B cell (primary cell): ENCODE measurements around the gene UPK3A. TPM values are rescaled to one million over a fixed set of nuclear protein-coding genes. Genes with fewer than 3 reads are reported as not detected.

Experiments used
- ATAC-seq: fragments of 200-7000 bp; cut with Tn5 transposase; one replicate; pipeline ENCODE4 v1.10.0; 2021; ENCODE audit warnings: low read depth, mild to moderate bottlenecking, moderate number of reproducible peaks, moderate library complexity
- CTCF ChIA-PET: fragments of 350-600 bp; sonication (Branson Sonifier 250); formaldehyde crosslinking; loops from one replicate; lab custom pipeline; 2021; ENCODE audit warnings: antibody characterized with exemption, inconsistent platforms; lab: Charles Lee
- POLR2A ChIA-PET: fragments of 350-600 bp; sonication (Branson Sonifier 250); formaldehyde crosslinking; loops from one replicate; lab custom pipeline; 2021; ENCODE audit warnings: antibody characterized with exemption; lab: Charles Lee
- DNase-seq: peaks from one replicate; pipeline ENCODE4 v3.0.0; 2013
- H2AFZ ChIP-seq: 2 replicates; pipeline ENCODE4 v1.6.1; 2012; ENCODE audit warnings: mild to moderate bottlenecking, low read depth, low read length; ENCODE audit not compliant: insufficient read depth, poor library complexity, severe bottlenecking
- H3K27ac ChIP-seq, 2 donors: 1 replicate in 1 of 2; 2 replicates in 1 of 2; pipeline ENCODE4 v1.5.1; 2012 to 2013; ENCODE audit warnings: low read length in 2 of 2, mild to moderate bottlenecking in 2 of 2, moderate library complexity in 1 of 2
- H3K27me3 ChIP-seq, 4 experiments: fragments of 200-600 bp in 1 of 4; sonication (generic) in 1 of 4; replicated peaks in 1 of 4; 1 replicate in 2 of 4; 2 replicates in 2 of 4; pipeline versions ENCODE4 v1.6.1 to v1.7.0; 2013 to 2016; ENCODE audit warnings: low read length in 3 of 4, mild to moderate bottlenecking in 2 of 4, mixed read lengths in 1 of 4, moderate library complexity in 1 of 4; ENCODE audit not compliant: insufficient read depth in 4 of 4, control insufficient read depth in 3 of 4; ENCODE audit errors: control extremely low read depth in 1 of 4
- H3K36me3 ChIP-seq, 2 experiments: replicated peaks in 1 of 2; 1 replicate in 1 of 2; 2 replicates in 1 of 2; pipeline versions ENCODE4 v1.6.1 to v1.7.1; 2013; ENCODE audit warnings: low read length in 1 of 2; ENCODE audit not compliant: insufficient read depth in 2 of 2, control insufficient read depth in 1 of 2; ENCODE audit errors: control extremely low read depth in 1 of 2, extremely low read depth in 1 of 2
- H3K4me1 ChIP-seq, 2 donors: fragments of 200-600 bp in 1 of 2; sonication (generic) in 1 of 2; 1 replicate in 1 of 2; 2 replicates in 1 of 2; pipeline versions ENCODE4 v1.5.1 to v1.6.1; 2013 to 2017; ENCODE audit warnings: low read length in 2 of 2; ENCODE audit not compliant: control insufficient read depth in 2 of 2, insufficient read depth in 2 of 2
- H3K4me2 ChIP-seq: replicated peaks from 2 replicates; pipeline ENCODE3; 2012; ENCODE audit warnings: mild to moderate bottlenecking, low read depth, low read length; ENCODE audit not compliant: poor library complexity, severe bottlenecking
- H3K4me3 ChIP-seq, 5 experiments: fragments of 200-600 bp in 1 of 5; sonication (generic) in 1 of 5; 1 replicate in 3 of 5; 2 replicates in 2 of 5; pipeline versions ENCODE4 v1.5.1 to v1.7.0; 2011 to 2016; ENCODE audit warnings: low read length in 4 of 5, mild to moderate bottlenecking in 4 of 5, low read depth in 2 of 5, control low read depth in 1 of 5, moderate library complexity in 1 of 5; ENCODE audit not compliant: insufficient read depth in 1 of 5; ENCODE audit errors: control extremely low read depth in 1 of 5, extremely low read depth in 1 of 5
- H3K79me2 ChIP-seq: fragments of 200-600 bp; sonication (generic); one replicate; pipeline ENCODE4 v1.6.0; 2016; ENCODE audit warnings: low read length; ENCODE audit not compliant: control insufficient read depth, insufficient read depth
- H3K9ac ChIP-seq: fragments of 200-600 bp; sonication (generic); 2 replicates; pipeline ENCODE4 v1.6.1; 2017; ENCODE audit warnings: mild to moderate bottlenecking, low read length, moderate library complexity
- H3K9me3 ChIP-seq, 3 donors: one replicate each; pipeline versions ENCODE4 v1.6.1 to v1.7.1; 2013; ENCODE audit warnings: low read length in 2 of 3; ENCODE audit not compliant: control insufficient read depth in 2 of 3, insufficient read depth in 1 of 3; ENCODE audit errors: control extremely low read depth in 1 of 3
- H4K20me1 ChIP-seq: 2 replicates; pipeline ENCODE4 v1.6.0; 2012; ENCODE audit warnings: mild to moderate bottlenecking, low read length; ENCODE audit not compliant: insufficient read depth, control insufficient read depth, poor library complexity, severe bottlenecking
- H3K27ac Mint-ChIP-seq: one replicate; pipeline ENCODE4 v1.8.0; 2021; ENCODE audit warnings: mixed read lengths
- H3K27me3 Mint-ChIP-seq: one replicate; pipeline ENCODE4 v1.8.0; 2021; ENCODE audit warnings: mixed read lengths
- H3K4me1 Mint-ChIP-seq: one replicate; pipeline ENCODE4 v1.8.0; 2021; ENCODE audit warnings: mixed read lengths
- H3K4me3 Mint-ChIP-seq: one replicate; pipeline ENCODE4 v1.8.0; 2021; ENCODE audit warnings: mixed read lengths
- H3K9me3 Mint-ChIP-seq: one replicate; pipeline ENCODE4 v1.8.0; 2022; ENCODE audit warnings: mixed read lengths; ENCODE audit not compliant: insufficient read depth
- EZH2 ChIP-seq: IDR thresholded peaks from 2 replicates; pipeline ENCODE4 v1.6.1; 2012; ENCODE audit warnings: borderline replicate concordance, low read depth, mild to moderate bottlenecking, moderate library complexity, low read length; ENCODE audit not compliant: insufficient read depth, poor library complexity, severe bottlenecking
- WGBS: methylation state at CpG from one replicate; pipeline ENCODE4 v1.1.5; 2013; ENCODE audit warnings: missing lambda C conversion rate; ENCODE audit not compliant: insufficient coverage; 5-methylcytosine and 5-hydroxymethylcytosine counted together
- intact Hi-C: fragments of 100-400 bp; cut with micrococcal nuclease; formaldehyde crosslinking; loops from one replicate; pipeline ENCODE4 v1.10.0; 2022
- polyA plus RNA-seq: library from polyadenylated mRNA; depleted of rRNA; stranded (reverse); fragments of >200 nt; gene quantifications from 2 replicates; pipeline ENCODE4 v1.2.3, GENCODE V29; 2012
- total RNA-seq, 2 donors: library from RNA; stranded (reverse); fragments of 120-200 nt in 1 of 2; gene quantifications; 1 replicate in 1 of 2; 2 replicates in 1 of 2; pipeline versions ENCODE4 v1.2.3 to v1.2.4, GENCODE V29; 2013 to 2022
- TF ChIP-seq, protein P1 (sequence below): fragments of 200-600 bp; IDR thresholded peaks from one replicate; pipeline ENCODE4 v1.8.0; 2022; ENCODE audit warnings: antibody characterized with exemption, mild to moderate bottlenecking

UPK3A gene
- total and polyA plus RNA-seq, 2 donors (not counting 1 experiment from before 2014, with no cell fraction given), result not detected

DNA sequence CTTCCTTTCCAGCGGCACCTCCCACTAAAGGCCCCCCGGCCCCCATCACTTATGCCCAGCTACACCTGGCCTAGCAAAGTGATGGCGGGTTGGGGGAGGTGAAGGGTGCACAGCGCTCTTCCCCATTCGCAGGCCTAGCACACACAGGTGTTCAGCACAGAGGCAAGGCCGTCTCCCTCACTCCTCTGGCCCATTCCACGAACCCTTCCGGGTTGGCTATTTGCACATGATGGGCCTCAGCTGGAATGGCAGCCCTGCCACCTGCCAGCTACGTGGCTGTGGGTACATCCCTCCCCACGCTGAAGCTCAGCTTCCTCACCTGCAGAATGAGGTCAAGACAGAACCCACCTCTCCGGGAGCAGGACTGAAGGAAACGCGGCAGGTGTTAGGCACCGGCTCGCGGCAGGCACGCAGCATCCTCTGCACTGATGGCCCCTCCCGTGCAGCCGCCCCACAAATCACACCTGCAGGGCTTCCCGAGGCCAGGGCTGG, 48.9 kb upstream of the UPK3A start:
- H3K27me3 ChIP-seq, result no peaks in the 10 kb centered on the region
- peak; percentile 23 for ATAC-seq
- H3K36me3 ChIP-seq, result peaks cover 2 to 15% of the 10 kb centered on the region in 2 experiments
- peak overlapping the region; percentile 56 to 80 for H3K27ac ChIP-seq
- TF ChIP-seq, protein P1, sequence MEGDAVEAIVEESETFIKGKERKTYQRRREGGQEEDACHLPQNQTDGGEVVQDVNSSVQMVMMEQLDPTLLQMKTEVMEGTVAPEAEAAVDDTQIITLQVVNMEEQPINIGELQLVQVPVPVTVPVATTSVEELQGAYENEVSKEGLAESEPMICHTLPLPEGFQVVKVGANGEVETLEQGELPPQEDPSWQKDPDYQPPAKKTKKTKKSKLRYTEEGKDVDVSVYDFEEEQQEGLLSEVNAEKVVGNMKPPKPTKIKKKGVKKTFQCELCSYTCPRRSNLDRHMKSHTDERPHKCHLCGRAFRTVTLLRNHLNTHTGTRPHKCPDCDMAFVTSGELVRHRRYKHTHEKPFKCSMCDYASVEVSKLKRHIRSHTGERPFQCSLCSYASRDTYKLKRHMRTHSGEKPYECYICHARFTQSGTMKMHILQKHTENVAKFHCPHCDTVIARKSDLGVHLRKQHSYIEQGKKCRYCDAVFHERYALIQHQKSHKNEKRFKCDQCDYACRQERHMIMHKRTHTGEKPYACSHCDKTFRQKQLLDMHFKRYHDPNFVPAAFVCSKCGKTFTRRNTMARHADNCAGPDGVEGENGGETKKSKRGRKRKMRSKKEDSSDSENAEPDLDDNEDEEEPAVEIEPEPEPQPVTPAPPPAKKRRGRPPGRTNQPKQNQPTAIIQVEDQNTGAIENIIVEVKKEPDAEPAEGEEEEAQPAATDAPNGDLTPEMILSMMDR, result no peak
- TF ChIP-seq EZH2, result no peak
- H4K20me1 ChIP-seq, result peaks cover 34% of the 10 kb centered on the region
- no peaks in the 10 kb centered on the region for H3K27me3 Mint-ChIP-seq
- ChIA-PET CTCF (interaction anchor here (0.6 to 2.6 kb wide), 5 partner anchors 17 to 1570 kb away, joined by 3 to 13 read pairs (median 6); no protein-coding TSS in a partner anchor), POLR2A (interaction anchor here (1.4 to 2.4 kb wide), 2 partner anchors 27 to 72 kb away, joined by 4 to 11 read pairs; partner anchors contain the start of gene NUP50)
- no peaks in the 10 kb centered on the region for H3K9me3 Mint-ChIP-seq
- WGBS, result 25% methylated on average over 18 of the region's 20 CpGs
- H3K27ac Mint-ChIP-seq, result peak overlapping the region; percentile 93
- peak overlapping the region; percentile 85 for H3K4me3 Mint-ChIP-seq
- peaks cover 82% of the 10 kb centered on the region for H3K4me1 Mint-ChIP-seq
- no peak for DNase-seq
- peak overlapping the region; percentile 55 for H3K9ac ChIP-seq
- H3K79me2 ChIP-seq, result peaks cover 75% of the 10 kb centered on the region
- peak overlapping the region in 4 of 5 experiments; percentile 26 to 56 (median 40) for H3K4me3 ChIP-seq
- intact Hi-C loops, result loop anchor here (1.0 kb wide), 2 partner anchors 27 to 73 kb away; partner anchors contain the start of gene NUP50
- no peaks in the 10 kb centered on the region for H3K9me3 ChIP-seq
- peak overlapping the region; percentile 81 for H3K4me2 ChIP-seq
- H3K4me1 ChIP-seq, result peaks cover 50 to 66% of the 10 kb centered on the region in 2 donors
- H2AFZ ChIP-seq, result peak overlapping the region; percentile 63
